Osteoblast (primary cell): ENCODE measurements around the gene CTNNA1. TPM values are rescaled to one million over a fixed set of nuclear protein-coding genes. Genes with fewer than 3 reads are reported as not detected.

Experiments used
- DNase-seq: peaks from one replicate; pipeline ENCODE4 v3.0.0; 2011; ENCODE audit warnings: low spot score, mixed read lengths; ENCODE audit not compliant: insufficient read length; ENCODE audit errors: missing footprints
- H2AFZ ChIP-seq: 2 replicates; pipeline ENCODE4 v1.6.0; 2011; ENCODE audit warnings: mild to moderate bottlenecking, low read length
- H3K27ac ChIP-seq: 2 replicates; pipeline ENCODE4 v1.5.1; 2011; ENCODE audit warnings: mild to moderate bottlenecking, low read depth, low read length, moderate library complexity
- H3K27me3 ChIP-seq: 2 replicates; pipeline ENCODE4 v1.6.0; 2012; ENCODE audit warnings: mild to moderate bottlenecking, control low read depth, inconsistent platforms, low read length, moderate library complexity; ENCODE audit not compliant: insufficient read depth
- H3K36me3 ChIP-seq: 2 replicates; pipeline ENCODE4 v1.5.1; 2011; ENCODE audit warnings: mild to moderate bottlenecking, low read length, control low read depth, moderate library complexity; ENCODE audit not compliant: insufficient read depth
- H3K4me1 ChIP-seq: 2 replicates; pipeline ENCODE4 v1.5.1; 2011; ENCODE audit warnings: mild to moderate bottlenecking, low read length, control low read depth, moderate library complexity; ENCODE audit not compliant: insufficient read depth
- H3K4me2 ChIP-seq: 2 replicates; pipeline ENCODE4 v1.6.0; 2011; ENCODE audit warnings: mild to moderate bottlenecking, low read length; ENCODE audit not compliant: insufficient read depth
- H3K4me3 ChIP-seq: fragments of 200-600 bp; sonication (generic); 3 replicates; pipeline ENCODE4 v1.5.1; 2012; ENCODE audit warnings: mild to moderate bottlenecking, low read length, inconsistent platforms; ENCODE audit not compliant: insufficient read depth
- H3K79me2 ChIP-seq: 2 replicates; pipeline ENCODE4 v1.6.0; 2012; ENCODE audit warnings: mild to moderate bottlenecking, low read length, control low read depth, inconsistent platforms; ENCODE audit not compliant: insufficient read depth
- H3K9me3 ChIP-seq: 2 replicates; pipeline ENCODE4 v1.5.1; 2011; ENCODE audit warnings: low read depth, low read length, control low read depth
- H4K20me1 ChIP-seq: 2 replicates; pipeline ENCODE4 v1.6.0; 2012; ENCODE audit warnings: mild to moderate bottlenecking, low read length, control low read depth; ENCODE audit not compliant: insufficient read depth
- CTCF ChIP-seq: IDR thresholded peaks from 2 replicates; pipeline ENCODE4 v1.5.1; 2011; ENCODE audit warnings: mild to moderate bottlenecking, low read depth, low read length, moderate library complexity; ENCODE audit errors: extremely low read depth
- total RNA-seq: library from RNA; depleted of rRNA; stranded (reverse); fragments of >200 nt; gene quantifications from 2 replicates; pipeline ENCODE4 v1.2.3, GENCODE V29; 2012

The CTNNA1 gene
- total RNA-seq, 1 donor = 432 TPM

GRCh38 chr5:138874771-138875551, 121.7 kb downstream of the CTNNA1 start, which contains the start of gene LRRTM2:
Gene LRRTM2, minus strand, starts transcription at chr5:138875335. Its CDS starts 424 bp downstream, at chr5:138874911.
- Histone ChIP-seq H4K20me1 (peaks cover 54% of the 10 kb centered on the region), H2AFZ (no peak within 1 kb of the TSS), H3K9me3 (no peaks in the 10 kb centered on the region), H3K27ac (peak within 1 kb of the TSS; percentile 75), H3K4me3 (peak within 1 kb of the TSS; percentile 64), H3K27me3 (no peaks in the 10 kb centered on the region), H3K4me2 (peak within 1 kb of the TSS; percentile 84), H3K79me2 (peaks cover 95% of the 10 kb centered on the region), H3K4me1 (peaks cover 47% of the 10 kb centered on the region), H3K36me3 (no peaks in the 10 kb centered on the region)
- TF ChIP-seq CTCF = no peak
- DNase-seq = peak; percentile 92

- Histone ChIP-seq H3K36me3 (no peaks in the 10 kb centered on the region), H3K9me3 (no peaks in the 10 kb centered on the region), H4K20me1 (peaks cover 60% of the 10 kb centered on the region), H2AFZ (no peak overlapping the region), H3K4me2 (peak overlapping the region; percentile 84), H3K27me3 (no peaks in the 10 kb centered on the region), H3K79me2 (peaks cover 95% of the 10 kb centered on the region), H3K27ac (peak overlapping the region; percentile 75), H3K4me1 (peaks cover 42% of the 10 kb centered on the region), H3K4me3 (peak overlapping the region; percentile 64)
- TF ChIP-seq CTCF = no peak
- no peak for DNase-seq
These were observed 122.3 kb downstream of the CTNNA1 start for GRCh38 chr5:138875552-138875875.

GRCh38 chr5:138875946-138876345, 122.7 kb downstream of the CTNNA1 start:
- H3K9me3 ChIP-seq = no peaks in the 10 kb centered on the region
- no peak overlapping the region for H3K4me2 ChIP-seq
- DNase-seq = no peak
- no peaks in the 10 kb centered on the region for H3K27me3 ChIP-seq
- peaks cover 38% of the 10 kb centered on the region for H3K4me1 ChIP-seq
- H3K36me3 ChIP-seq = no peaks in the 10 kb centered on the region
- H3K79me2 ChIP-seq = peaks cover 95% of the 10 kb centered on the region
- no peak for TF ChIP-seq CTCF
- H4K20me1 ChIP-seq = peaks cover 64% of the 10 kb centered on the region
- no peak overlapping the region for H2AFZ ChIP-seq
- no peak overlapping the region for H3K4me3 ChIP-seq
- peak overlapping the region; percentile 75 for H3K27ac ChIP-seq

- no peaks in the 10 kb centered on the region for H3K36me3 ChIP-seq
- H3K27me3 ChIP-seq = no peaks in the 10 kb centered on the region
- no peak overlapping the region for H3K4me2 ChIP-seq
- H3K4me3 ChIP-seq = no peak overlapping the region
- H3K27ac ChIP-seq = no peak overlapping the region
- TF ChIP-seq CTCF = no peak
- H3K9me3 ChIP-seq = no peaks in the 10 kb centered on the region
- H2AFZ ChIP-seq = no peak overlapping the region
- no peak for DNase-seq
- peaks cover 95% of the 10 kb centered on the region for H3K79me2 ChIP-seq
- H4K20me1 ChIP-seq = peaks cover 63% of the 10 kb centered on the region
- peaks cover 29% of the 10 kb centered on the region for H3K4me1 ChIP-seq
These were observed 123.6 kb downstream of the CTNNA1 start for GRCh38 chr5:138876811-138877210.
